Measurements from ENCODE around the gene TSN.
"Not testable (repeated sequence)": the region's sequence is repeated elsewhere in the genome, so short reads cannot be mapped to it uniquely, and the experiment has no call there.

The TSN gene

DNA sequence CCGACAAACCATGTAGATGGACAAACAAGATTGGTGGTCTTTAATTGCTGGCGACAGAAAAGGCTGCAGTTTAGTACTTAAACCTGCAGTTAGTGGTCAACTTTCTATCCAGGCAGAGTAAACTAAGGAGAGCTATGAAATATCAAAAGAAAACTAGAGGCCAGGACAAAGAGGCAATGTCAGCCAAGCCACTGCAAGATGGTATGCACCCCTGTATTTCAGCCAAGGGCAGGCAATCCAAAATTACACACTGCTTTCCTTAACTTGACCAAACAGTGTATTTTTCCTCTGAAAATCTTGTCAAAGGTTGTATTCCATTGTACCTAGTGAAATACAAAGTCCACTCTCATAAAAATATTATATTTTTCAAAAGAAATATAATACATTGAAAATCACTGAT, 28.1 kb upstream of the TSN start:
- Histone ChIP-seq H2AFZ (ENCODE audit: low read length) (no peak overlapping the region), H3K9ac (ENCODE audit: low read depth, low read length, poor library complexity) (no peak overlapping the region), H4K8ac (ENCODE audit: low read depth, low read length) (no peak overlapping the region), H3K18ac (ENCODE audit: low read length) (no peak overlapping the region), H2BK12ac (ENCODE audit: low read length) (no peak overlapping the region), H3K36me3 (replicated peaks in 1 of 2; ENCODE audit: control insufficient read depth in 2 of 2, insufficient read depth in 2 of 2, low read length in 2 of 2) (peaks cover 23 to 65% of the 10 kb centered on the region in 2 donors), H3K4me2 (ENCODE audit: insufficient read depth, low read length, poor library complexity, severe bottlenecking) (no peak overlapping the region), H3K23ac (ENCODE audit: low read depth, low read length, poor library complexity) (no peak overlapping the region), H2BK5ac (ENCODE audit: low read length) (no peak overlapping the region), H3K27ac (replicated peaks; ENCODE audit: low read length) (no peak overlapping the region), H3K4me3 (ENCODE audit: low read length in 2 of 2) (no peak overlapping the region), H4K91ac (ENCODE audit: low read depth, low read length, poor library complexity) (no peak overlapping the region), H3K4ac (ENCODE audit: low read length) (no peak overlapping the region), H3K14ac (ENCODE audit: low read length) (no peak overlapping the region), H2BK120ac (ENCODE audit: low read depth, low read length) (no peak overlapping the region), H2AK5ac (ENCODE audit: low read depth, low read length) (no peak overlapping the region), H3K27me3 (ENCODE audit: control insufficient read depth in 3 of 3, insufficient read depth in 3 of 3, low read depth in 1 of 3, low read length in 3 of 3) (no peaks in the 10 kb centered on the region), H3K9me3 (replicated peaks in 1 of 2; ENCODE audit: control insufficient read depth in 2 of 2, insufficient read depth in 1 of 2, low read depth in 1 of 2, low read length in 2 of 2) (no peaks in the 10 kb centered on the region), H3K79me1 (ENCODE audit: low read depth, low read length) (no peaks in the 10 kb centered on the region), H2BK15ac (ENCODE audit: low read length) (no peak overlapping the region), H3K4me1 (ENCODE audit: control insufficient read depth in 2 of 2, insufficient read depth in 1 of 2, low read depth in 1 of 2, low read length in 2 of 2) (no peaks in the 10 kb centered on the region)
- WGBS, 2 donors (ENCODE audit: extremely low coverage in 2 of 2, insufficient read length in 2 of 2, insufficient replicate concordance in 1 of 2): no CpG with 5 or more reads among the region's 2 CpGs
- DNase-seq (ENCODE audit: low spot score): no peak

DNA sequence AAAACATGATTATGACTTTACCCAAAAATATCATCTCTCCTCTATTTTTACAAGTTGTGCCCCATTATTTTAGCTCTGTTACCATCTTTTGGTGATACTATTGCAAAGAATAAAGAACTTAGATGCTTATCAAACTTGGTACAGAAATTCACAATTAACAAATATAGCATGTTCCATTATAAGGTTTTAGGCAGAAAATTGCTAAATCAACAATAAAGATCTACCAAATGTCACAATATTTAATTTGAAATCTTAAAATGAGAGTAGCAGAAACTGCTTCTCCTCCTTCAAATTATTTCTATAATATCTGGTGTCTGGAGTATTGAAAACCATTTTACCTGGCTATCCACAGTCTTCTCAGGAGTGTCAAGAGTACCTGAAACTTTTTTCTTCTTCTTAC, 27.5 kb upstream of the TSN start:
- Histone ChIP-seq H3K14ac (ENCODE audit: low read length) (no peak overlapping the region), H2BK5ac (ENCODE audit: low read length) (no peak overlapping the region), H3K79me1 (ENCODE audit: low read depth, low read length) (no peaks in the 10 kb centered on the region)

DNA sequence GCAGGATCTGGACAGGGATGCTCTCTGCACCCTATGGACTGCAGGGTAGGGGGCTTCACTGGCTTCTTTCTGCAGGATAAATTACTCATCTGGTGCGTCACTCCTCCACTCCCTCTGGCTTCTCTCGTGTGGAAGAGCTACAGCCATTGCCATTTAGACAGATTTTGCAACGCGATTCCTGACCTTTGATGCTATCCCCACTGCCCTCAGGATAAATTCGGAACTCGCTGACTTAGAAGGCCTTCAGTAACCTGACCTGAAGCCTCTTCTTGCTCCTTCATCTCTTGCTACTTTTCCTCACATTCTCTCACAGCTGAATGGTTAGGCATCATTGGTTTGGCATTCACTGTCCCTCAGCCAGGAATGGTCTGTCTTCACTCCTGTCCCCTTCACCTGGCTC, 24.1 kb upstream of the TSN start:
- no CpG with 5 or more reads among the region's 6 CpGs for WGBS, 2 donors (ENCODE audit: extremely low coverage in 2 of 2, insufficient read length in 2 of 2, insufficient replicate concordance in 1 of 2)
- H3K4me2 ChIP-seq (ENCODE audit: insufficient read depth, low read length, poor library complexity, severe bottlenecking): no peak overlapping the region
- no peak overlapping the region for H4K8ac ChIP-seq (ENCODE audit: low read depth, low read length)

More for the DNA sequence above, 27.5 kb upstream of the TSN start:
- Histone ChIP-seq H3K18ac (ENCODE audit: low read length) (no peak overlapping the region), H3K4me3 (ENCODE audit: low read length in 2 of 2) (no peak overlapping the region), H2BK15ac (ENCODE audit: low read length) (no peak overlapping the region), H2AK5ac (ENCODE audit: low read depth, low read length) (no peak overlapping the region), H3K4ac (ENCODE audit: low read length) (no peak overlapping the region), H3K4me2 (ENCODE audit: insufficient read depth, low read length, poor library complexity, severe bottlenecking) (no peak overlapping the region), H2BK12ac (ENCODE audit: low read length) (no peak overlapping the region), H2AFZ (ENCODE audit: low read length) (no peak overlapping the region), H3K9ac (ENCODE audit: low read depth, low read length, poor library complexity) (no peak overlapping the region), H3K23ac (ENCODE audit: low read depth, low read length, poor library complexity) (no peak overlapping the region), H4K91ac (ENCODE audit: low read depth, low read length, poor library complexity) (no peak overlapping the region), H2BK120ac (ENCODE audit: low read depth, low read length) (no peak overlapping the region), H3K27me3 (ENCODE audit: control insufficient read depth in 3 of 3, insufficient read depth in 3 of 3, low read depth in 1 of 3, low read length in 3 of 3) (no peaks in the 10 kb centered on the region), H3K9me3 (replicated peaks in 1 of 2; ENCODE audit: control insufficient read depth in 2 of 2, insufficient read depth in 1 of 2, low read depth in 1 of 2, low read length in 2 of 2) (no peaks in the 10 kb centered on the region), H3K4me1 (ENCODE audit: control insufficient read depth in 2 of 2, insufficient read depth in 1 of 2, low read depth in 1 of 2, low read length in 2 of 2) (no peaks in the 10 kb centered on the region), H3K36me3 (replicated peaks in 1 of 2; ENCODE audit: control insufficient read depth in 2 of 2, insufficient read depth in 2 of 2, low read length in 2 of 2) (peaks cover 24 to 69% of the 10 kb centered on the region in 2 donors), H4K8ac (ENCODE audit: low read depth, low read length) (no peak overlapping the region), H3K27ac (replicated peaks; ENCODE audit: low read length) (no peak overlapping the region)
- DNase-seq (ENCODE audit: low spot score): no peak

DNA sequence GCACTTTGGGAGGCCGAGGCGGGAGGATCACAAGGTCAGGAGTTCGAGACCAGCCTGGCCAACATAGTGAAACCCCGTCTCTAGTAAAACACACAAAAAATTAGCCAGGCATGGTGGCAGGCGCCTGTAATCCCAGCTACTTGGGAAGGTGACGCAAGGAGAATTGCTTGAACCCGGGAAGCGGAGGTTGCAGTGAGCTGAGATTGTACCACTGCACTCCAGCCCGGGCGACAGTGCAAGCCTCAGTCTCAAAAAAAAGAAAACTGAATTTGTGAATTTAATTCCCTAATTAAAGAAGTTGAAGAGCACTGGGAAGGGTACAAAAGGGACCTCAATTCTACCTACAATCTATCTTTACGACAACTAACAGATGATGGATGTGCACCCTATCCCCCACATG, 20.9 kb upstream of the TSN start:
- H3K18ac ChIP-seq (ENCODE audit: low read length); H2BK120ac ChIP-seq (ENCODE audit: low read depth, low read length); H3K4me2 ChIP-seq (ENCODE audit: insufficient read depth, low read length, poor library complexity, severe bottlenecking); H2AFZ ChIP-seq (ENCODE audit: low read length); H2AK5ac ChIP-seq (ENCODE audit: low read depth, low read length); H2BK5ac ChIP-seq (ENCODE audit: low read length); H3K14ac ChIP-seq (ENCODE audit: low read length); H3K9me3 ChIP-seq (replicated peaks in 1 of 2; ENCODE audit: control insufficient read depth in 2 of 2, insufficient read depth in 1 of 2, low read depth in 1 of 2, low read length in 2 of 2); H3K23ac ChIP-seq (ENCODE audit: low read depth, low read length, poor library complexity); H3K4ac ChIP-seq (ENCODE audit: low read length); H2BK15ac ChIP-seq (ENCODE audit: low read length); H3K27me3 ChIP-seq (ENCODE audit: control insufficient read depth in 3 of 3, insufficient read depth in 3 of 3, low read depth in 1 of 3, low read length in 3 of 3); H3K4me3 ChIP-seq (ENCODE audit: low read length in 2 of 2); DNase-seq (ENCODE audit: low spot score); H3K27ac ChIP-seq (replicated peaks; ENCODE audit: low read length); H4K8ac ChIP-seq (ENCODE audit: low read depth, low read length); H3K9ac ChIP-seq (ENCODE audit: low read depth, low read length, poor library complexity); H4K91ac ChIP-seq (ENCODE audit: low read depth, low read length, poor library complexity); H2BK12ac ChIP-seq (ENCODE audit: low read length); H3K4me1 ChIP-seq (ENCODE audit: control insufficient read depth in 2 of 2, insufficient read depth in 1 of 2, low read depth in 1 of 2, low read length in 2 of 2); H3K79me1 ChIP-seq (ENCODE audit: low read depth, low read length): not testable (repeated sequence)
- WGBS, 2 donors (ENCODE audit: extremely low coverage in 2 of 2, insufficient read length in 2 of 2, insufficient replicate concordance in 1 of 2): no CpG with 5 or more reads among the region's 11 CpGs
- H3K36me3 ChIP-seq (replicated peaks in 1 of 2; ENCODE audit: control insufficient read depth in 2 of 2, insufficient read depth in 2 of 2, low read length in 2 of 2): peaks cover 16 to 54% of the 10 kb centered on the region in 2 donors

More for the DNA sequence above, 24.1 kb upstream of the TSN start:
- Histone ChIP-seq H3K23ac (ENCODE audit: low read depth, low read length, poor library complexity) (no peak overlapping the region), H3K4me3 (ENCODE audit: low read length in 2 of 2) (no peak overlapping the region), H3K4me1 (ENCODE audit: control insufficient read depth in 2 of 2, insufficient read depth in 1 of 2, low read depth in 1 of 2, low read length in 2 of 2) (peaks cover 0 to 1% of the 10 kb centered on the region in 2 donors), H3K4ac (ENCODE audit: low read length) (no peak overlapping the region), H3K14ac (ENCODE audit: low read length) (no peak overlapping the region), H2BK5ac (ENCODE audit: low read length) (no peak overlapping the region), H3K36me3 (replicated peaks in 1 of 2; ENCODE audit: control insufficient read depth in 2 of 2, insufficient read depth in 2 of 2, low read length in 2 of 2) (peaks cover 26 to 83% of the 10 kb centered on the region in 2 donors), H2BK12ac (ENCODE audit: low read length) (no peak overlapping the region), H2BK120ac (ENCODE audit: low read depth, low read length) (no peak overlapping the region), H3K9ac (ENCODE audit: low read depth, low read length, poor library complexity) (no peak overlapping the region), H3K79me1 (ENCODE audit: low read depth, low read length) (peaks cover 2% of the 10 kb centered on the region), H3K18ac (ENCODE audit: low read length) (no peak overlapping the region), H3K9me3 (replicated peaks in 1 of 2; ENCODE audit: control insufficient read depth in 2 of 2, insufficient read depth in 1 of 2, low read depth in 1 of 2, low read length in 2 of 2) (no peaks in the 10 kb centered on the region), H2AK5ac (ENCODE audit: low read depth, low read length) (no peak overlapping the region), H2BK15ac (ENCODE audit: low read length) (no peak overlapping the region), H3K27ac (replicated peaks; ENCODE audit: low read length) (no peak overlapping the region), H2AFZ (ENCODE audit: low read length) (no peak overlapping the region), H4K91ac (ENCODE audit: low read depth, low read length, poor library complexity) (no peak overlapping the region), H3K27me3 (ENCODE audit: control insufficient read depth in 3 of 3, insufficient read depth in 3 of 3, low read depth in 1 of 3, low read length in 3 of 3) (no peaks in the 10 kb centered on the region)
- no peak for DNase-seq (ENCODE audit: low spot score)

Data from neuronal stem cell (in vitro differentiated cells).